Esophagus muscularis mucosa (tissue), 4 donors: ENCODE results near the gene CTSW. TPM values are rescaled to one million over a fixed set of nuclear protein-coding genes. Genes with fewer than 3 reads are reported as not detected.

Experiments used
- DNase-seq: peaks from one replicate; pipeline ENCODE4 v3.0.0-alpha.2; 2017; ENCODE audit errors: extremely low spot score
- H3K27ac ChIP-seq, 4 donors: fragments of 200-600 bp; sonication (generic); replicated peaks in 1 of 4; 1 replicate in 3 of 4; 2 replicates in 1 of 4; pipeline ENCODE4 v1.5.1; 2016 to 2019; ENCODE audit warnings: mild to moderate bottlenecking in 1 of 4
- H3K27me3 ChIP-seq, 4 donors: fragments of 200-600 bp; sonication (generic); one replicate each; pipeline versions ENCODE4 v1.5.1 to v1.6.0; 2016 to 2019
- H3K36me3 ChIP-seq, 4 donors: fragments of 200-600 bp; sonication (generic); one replicate each; pipeline ENCODE4 v1.5.1; 2016 to 2019
- H3K4me1 ChIP-seq, 4 donors: fragments of 200-600 bp; sonication (generic); one replicate each; pipeline ENCODE4 v1.5.1; 2016 to 2019
- H3K4me3 ChIP-seq, 4 donors: fragments of 200-600 bp; sonication (generic); 1 replicate in 2 of 4; 2 replicates in 2 of 4; pipeline ENCODE4 v1.5.1; 2016 to 2019; ENCODE audit warnings: mild to moderate bottlenecking in 4 of 4, moderate library complexity in 1 of 4
- H3K9me3 ChIP-seq, 4 donors: fragments of 200-600 bp; sonication (generic); 1 replicate in 3 of 4; 2 replicates in 1 of 4; pipeline ENCODE4 v1.5.1; 2016 to 2019
- EP300 ChIP-seq: sonication (generic); formaldehyde crosslinking; IDR thresholded peaks from one replicate; pipeline ENCODE4 v1.6.1; 2017; ENCODE audit warnings: antibody characterized with exemption
- POLR2A ChIP-seq: fragments of 450-650 bp; IDR thresholded peaks from one replicate; pipeline ENCODE4 v1.6.1; 2017; ENCODE audit warnings: antibody characterized with exemption, moderate library complexity, mild to moderate bottlenecking, low read depth
- POLR2AphosphoS5 ChIP-seq, 2 donors: sonication (generic); formaldehyde crosslinking; IDR thresholded peaks; one replicate each; pipeline ENCODE4 v1.6.1; 2017; ENCODE audit warnings: antibody characterized with exemption in 2 of 2
- WGBS: methylation state at CpG from one replicate; pipeline ENCODE4 v1.1.5; 2018; 5-methylcytosine and 5-hydroxymethylcytosine counted together
- intact Hi-C: fragments of 100-400 bp; cut with DNase I; formaldehyde crosslinking; loops from one replicate; pipeline ENCODE4 v1.15.1; 2023
- total RNA-seq, 4 donors: library from RNA; depleted of rRNA; stranded (reverse); fragments of >200 nt; gene quantifications; one replicate each; pipeline versions ENCODE4 v1.1.0 to v1.2.1, GENCODE V29; 2016
- TF ChIP-seq, protein P1 (sequence below), 3 experiments: fragments of 200-600 bp in 2 of 3; fragments of 450-650 bp in 1 of 3; sonication (generic) in 2 of 3; IDR thresholded peaks; one replicate each; pipeline ENCODE4 v1.5.1; 2017 to 2019; ENCODE audit warnings: antibody characterized with exemption in 3 of 3, mild to moderate bottlenecking in 2 of 3, moderate library complexity in 1 of 3

The CTSW gene
- total RNA-seq, 4 donors from 2014 or later = 0.83 to 2.7 (median 1.5) TPM

DNA sequence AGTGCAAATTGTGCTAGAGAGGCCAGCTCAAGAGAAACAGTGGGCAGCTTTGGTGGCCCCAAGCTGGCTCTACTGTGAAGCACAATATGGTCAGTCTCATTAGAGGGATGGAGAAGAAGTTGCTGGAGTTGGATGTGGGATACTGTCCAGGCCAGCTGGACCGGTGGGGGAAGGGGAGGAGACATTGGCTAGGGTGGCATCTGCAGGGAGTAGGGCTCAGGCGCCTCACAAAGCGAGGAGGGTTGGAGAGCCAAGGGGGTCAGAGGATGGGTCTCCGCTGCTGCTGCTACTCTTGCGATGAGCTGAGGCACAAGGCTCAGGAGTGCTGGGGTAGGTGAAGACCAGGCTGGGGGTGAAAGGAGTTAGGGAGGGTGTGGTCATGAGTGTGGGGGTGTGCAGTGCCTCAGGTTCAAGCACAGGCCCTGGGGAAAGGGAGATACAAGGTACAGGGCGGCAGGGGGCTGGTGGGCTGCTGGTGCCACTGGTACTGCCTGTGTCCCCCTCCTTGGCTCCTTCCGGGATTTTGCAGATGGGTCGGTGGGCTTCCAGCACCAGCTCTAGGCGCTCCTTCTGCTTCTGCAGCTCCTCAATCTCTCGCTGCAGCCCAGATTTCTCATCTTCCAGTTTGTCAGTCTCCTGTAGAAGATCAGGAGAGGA, 13.2 kb downstream of the CTSW start:
- no peaks in the 10 kb centered on the region for H3K36me3 ChIP-seq
- no peaks in the 10 kb centered on the region for H3K27me3 ChIP-seq
- H3K4me1 ChIP-seq = peaks cover 43 to 58% (median 55%) of the 10 kb centered on the region in 4 donors
- DNase-seq = no peak
- peak overlapping the region in 3 of 4 donors; percentile 30 to 84 (median 84) for H3K4me3 ChIP-seq
- peak overlapping the region; percentile 96 to 100 (median 98) for H3K27ac ChIP-seq
- intact Hi-C loops = no loop called here
- TF ChIP-seq EP300 = no peak
- no peak for TF ChIP-seq POLR2A
- TF ChIP-seq, protein P1, sequence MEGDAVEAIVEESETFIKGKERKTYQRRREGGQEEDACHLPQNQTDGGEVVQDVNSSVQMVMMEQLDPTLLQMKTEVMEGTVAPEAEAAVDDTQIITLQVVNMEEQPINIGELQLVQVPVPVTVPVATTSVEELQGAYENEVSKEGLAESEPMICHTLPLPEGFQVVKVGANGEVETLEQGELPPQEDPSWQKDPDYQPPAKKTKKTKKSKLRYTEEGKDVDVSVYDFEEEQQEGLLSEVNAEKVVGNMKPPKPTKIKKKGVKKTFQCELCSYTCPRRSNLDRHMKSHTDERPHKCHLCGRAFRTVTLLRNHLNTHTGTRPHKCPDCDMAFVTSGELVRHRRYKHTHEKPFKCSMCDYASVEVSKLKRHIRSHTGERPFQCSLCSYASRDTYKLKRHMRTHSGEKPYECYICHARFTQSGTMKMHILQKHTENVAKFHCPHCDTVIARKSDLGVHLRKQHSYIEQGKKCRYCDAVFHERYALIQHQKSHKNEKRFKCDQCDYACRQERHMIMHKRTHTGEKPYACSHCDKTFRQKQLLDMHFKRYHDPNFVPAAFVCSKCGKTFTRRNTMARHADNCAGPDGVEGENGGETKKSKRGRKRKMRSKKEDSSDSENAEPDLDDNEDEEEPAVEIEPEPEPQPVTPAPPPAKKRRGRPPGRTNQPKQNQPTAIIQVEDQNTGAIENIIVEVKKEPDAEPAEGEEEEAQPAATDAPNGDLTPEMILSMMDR (IDR thresholded peaks at IDR 0.05) = no peak
- no peak for TF ChIP-seq POLR2AphosphoS5 (IDR thresholded peaks at IDR 0.05)
- H3K9me3 ChIP-seq = no peaks in the 10 kb centered on the region
- 72% methylated on average over 10 of the region's 10 CpGs for WGBS

- Histone ChIP-seq H3K4me3 (peak overlapping the region; percentile 27 to 84 (median 57)), H3K27ac (peak overlapping the region; percentile 96 to 100 (median 98)), H3K9me3 (no peaks in the 10 kb centered on the region), H3K36me3 (no peaks in the 10 kb centered on the region), H3K27me3 (peaks cover 0 to 2% (median 0%) of the 10 kb centered on the region in 4 donors), H3K4me1 (peaks cover 42 to 57% (median 51%) of the 10 kb centered on the region in 4 donors)
- TF ChIP-seq EP300 = no peak
- TF ChIP-seq, protein P1 (IDR thresholded peaks at IDR 0.05) = no peak
- no peak for TF ChIP-seq POLR2A
- no peak for DNase-seq
- WGBS = 59% methylated on average over 13 of the region's 16 CpGs
- intact Hi-C loops = no loop called here
Measured at GRCh38 chr11:65894034-65894591, 14.5 kb downstream of the CTSW start.

DNA sequence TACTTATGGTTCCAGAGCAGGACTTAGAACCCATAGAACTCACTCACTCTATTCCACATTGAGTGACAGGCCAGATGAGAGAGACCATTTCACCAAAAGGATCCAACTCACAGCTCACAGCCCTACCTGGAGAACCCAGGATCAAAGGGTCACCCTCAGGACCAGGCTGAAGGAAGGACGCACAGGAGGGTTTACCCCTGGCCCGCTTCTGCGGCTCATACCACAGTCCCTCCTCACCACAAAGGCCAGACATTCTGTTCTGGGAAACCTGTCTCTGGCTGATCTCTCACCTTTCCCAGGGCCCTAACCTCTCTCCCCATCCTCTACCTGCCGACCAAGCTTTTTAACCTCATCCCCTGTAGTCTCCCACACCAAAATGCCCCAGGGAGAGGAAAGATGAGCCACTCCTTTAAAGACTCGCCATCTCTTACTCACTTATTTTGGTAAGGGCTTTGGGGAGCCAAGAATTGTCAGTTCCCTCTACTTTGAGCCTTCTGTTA, 15.9 kb downstream of the CTSW start:
- no peak overlapping the region for H3K4me3 ChIP-seq
- H3K27me3 ChIP-seq = peaks cover 0 to 11% (median 0%) of the 10 kb centered on the region in 4 donors
- no peak for DNase-seq
- H3K36me3 ChIP-seq = no peaks in the 10 kb centered on the region
- 94% methylated on average over 5 of the region's 5 CpGs for WGBS
- H3K9me3 ChIP-seq = no peaks in the 10 kb centered on the region
- H3K27ac ChIP-seq = no peak overlapping the region
- TF ChIP-seq POLR2A = no peak
- TF ChIP-seq POLR2AphosphoS5 (IDR thresholded peaks at IDR 0.05) = no peak
- TF ChIP-seq, protein P1 (IDR thresholded peaks at IDR 0.05) = no peak
- no peak for TF ChIP-seq EP300
- peaks cover 42 to 60% (median 53%) of the 10 kb centered on the region in 4 donors for H3K4me1 ChIP-seq
- intact Hi-C loops = no loop called here

DNA sequence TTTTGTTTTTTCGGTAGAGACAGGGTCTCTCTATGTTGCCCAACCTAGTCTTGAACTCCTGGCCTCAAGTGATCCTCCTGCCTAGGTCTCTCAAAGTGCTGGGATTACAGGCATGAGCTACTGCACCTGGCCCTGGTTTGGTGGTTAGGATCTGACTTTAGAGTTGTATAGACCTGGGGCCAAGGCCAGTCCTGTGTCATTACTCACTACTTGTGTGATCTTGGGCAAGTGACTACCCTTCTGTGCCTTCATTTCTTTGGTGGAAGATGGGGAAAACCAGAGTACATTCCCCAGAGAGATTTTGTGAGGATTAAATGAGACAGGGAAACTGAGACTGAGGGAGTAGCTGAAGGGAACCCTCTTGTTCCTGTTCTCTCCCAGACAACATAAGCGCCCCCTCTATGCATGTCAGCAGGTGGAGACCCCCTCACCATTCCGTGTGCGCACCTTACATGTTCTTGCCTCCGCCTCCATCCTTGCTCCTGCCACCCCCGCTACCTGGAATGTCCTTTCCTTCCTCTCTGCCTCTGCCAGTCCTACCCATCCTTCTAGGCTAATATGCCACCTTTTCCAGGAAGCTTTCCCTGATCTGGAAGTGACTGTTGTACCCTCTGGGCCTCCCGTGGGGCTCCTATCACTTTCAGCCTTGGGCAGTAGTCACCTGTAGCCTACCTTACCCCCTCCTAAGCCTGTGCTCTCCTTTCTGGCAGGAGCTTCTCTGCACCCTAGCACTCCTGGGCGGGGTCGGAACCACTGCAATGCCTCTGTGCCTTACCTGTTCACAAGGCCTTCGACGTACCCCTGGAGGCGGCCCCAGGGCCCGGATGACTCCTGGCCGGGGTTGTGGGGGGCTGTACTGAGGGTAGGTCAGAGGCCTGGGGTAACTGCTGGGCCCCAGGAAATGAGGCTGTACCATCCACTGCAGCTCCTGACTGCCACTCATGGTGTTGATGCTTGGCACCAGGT, 16.7 kb downstream of the CTSW start:
- Histone ChIP-seq H3K4me1 (peaks cover 46 to 58% (median 51%) of the 10 kb centered on the region in 4 donors), H3K36me3 (no peaks in the 10 kb centered on the region), H3K9me3 (no peaks in the 10 kb centered on the region), H3K27me3 (peaks cover 0 to 11% (median 0%) of the 10 kb centered on the region in 4 donors), H3K27ac (no peak overlapping the region), H3K4me3 (no peak overlapping the region)
- WGBS = 92% methylated on average over 14 of the region's 14 CpGs
- intact Hi-C loops = no loop called here
- TF ChIP-seq EP300 = no peak
- TF ChIP-seq POLR2AphosphoS5 (IDR thresholded peaks at IDR 0.05) = no peak
- TF ChIP-seq POLR2A = no peak
- TF ChIP-seq, protein P1 (IDR thresholded peaks at IDR 0.05) = no peak
- no peak for DNase-seq
